GM18520 (cell line): ENCODE data around the gene SPTBN4.
"Not testable (repeated sequence)": the region's sequence is repeated elsewhere in the genome, so short reads cannot be mapped to it uniquely, and the experiment has no call there.

ENCODE experiments used
- ATAC-seq: cut with Tn5 transposase; IDR thresholded peaks from one replicate; pipeline ENCODE4 v1.9.1; 2021; ENCODE audit not compliant: unreplicated experiment

SPTBN4 gene

DNA sequence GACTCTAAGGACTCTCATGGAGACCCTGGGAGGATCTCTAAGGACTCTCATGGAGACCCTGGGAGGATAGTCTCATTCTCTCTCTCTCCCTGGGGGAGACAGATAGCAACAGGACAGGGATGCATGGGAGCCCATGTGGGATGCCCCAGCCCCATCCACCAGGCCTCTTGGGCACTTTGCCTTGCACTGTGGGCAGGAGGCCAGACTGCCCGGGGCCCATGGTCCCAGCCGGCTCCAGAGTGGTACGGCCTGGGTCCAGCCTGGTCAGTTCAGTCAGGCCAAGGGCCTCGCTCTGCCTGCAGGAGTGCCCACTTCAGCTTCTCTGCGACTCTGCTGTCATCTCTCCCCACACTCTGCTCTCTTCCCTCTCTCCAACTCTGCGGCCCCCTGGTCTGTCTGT, 61.3 kb downstream of the SPTBN4 start:
- no peak for ATAC-seq

- no peak for ATAC-seq
Observed at GRCh38 chr19:40528533-40529092, 61.8 kb downstream of the SPTBN4 start.

GRCh38 chr19:40529093-40529954, 62.5 kb downstream of the SPTBN4 start:
- ATAC-seq, result peak; percentile 52

DNA sequence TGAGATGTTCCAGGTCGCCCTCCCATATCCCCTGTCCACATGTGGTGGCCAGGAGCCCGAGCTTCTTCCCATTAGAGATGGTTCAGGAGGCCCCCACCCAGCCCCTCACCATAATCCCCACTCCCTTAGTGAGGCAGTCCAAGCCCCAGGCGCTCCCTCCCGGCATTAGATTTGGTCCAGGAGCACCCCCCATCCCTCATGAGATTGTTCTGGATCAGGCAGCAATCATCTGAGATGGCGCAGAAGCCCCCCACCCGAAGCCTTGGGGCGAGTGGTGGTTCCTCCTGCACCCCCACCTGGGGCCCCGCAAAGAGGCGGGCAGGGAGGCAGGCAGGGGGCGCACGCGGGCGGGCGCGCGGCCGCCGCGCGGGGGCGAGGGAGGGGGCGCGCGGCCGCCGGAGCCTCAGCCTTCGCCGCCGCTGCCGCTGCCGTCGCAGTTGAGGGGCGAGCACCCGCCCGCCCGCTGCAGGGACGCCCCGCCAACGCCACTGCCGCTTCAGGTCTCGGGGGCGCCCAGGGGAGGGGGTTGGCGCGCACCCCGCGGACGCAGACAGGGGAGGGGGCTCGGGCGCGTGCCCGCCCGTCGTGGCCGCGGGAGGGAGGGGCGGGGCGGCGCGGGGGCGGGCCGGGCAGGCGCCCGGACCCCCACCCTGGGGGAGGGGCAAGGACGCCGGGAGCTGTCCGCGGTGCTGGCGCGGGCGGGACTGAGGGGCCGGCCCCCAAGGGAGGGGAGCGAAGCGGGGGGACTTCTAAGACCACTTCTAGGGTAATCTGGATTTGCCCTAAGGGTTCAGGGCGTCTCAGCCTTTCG, 63.5 kb downstream of the SPTBN4 start:
- no peak for ATAC-seq

GRCh38 chr19:40533508-40533907, 66.7 kb downstream of the SPTBN4 start:
- no peak for ATAC-seq

DNA sequence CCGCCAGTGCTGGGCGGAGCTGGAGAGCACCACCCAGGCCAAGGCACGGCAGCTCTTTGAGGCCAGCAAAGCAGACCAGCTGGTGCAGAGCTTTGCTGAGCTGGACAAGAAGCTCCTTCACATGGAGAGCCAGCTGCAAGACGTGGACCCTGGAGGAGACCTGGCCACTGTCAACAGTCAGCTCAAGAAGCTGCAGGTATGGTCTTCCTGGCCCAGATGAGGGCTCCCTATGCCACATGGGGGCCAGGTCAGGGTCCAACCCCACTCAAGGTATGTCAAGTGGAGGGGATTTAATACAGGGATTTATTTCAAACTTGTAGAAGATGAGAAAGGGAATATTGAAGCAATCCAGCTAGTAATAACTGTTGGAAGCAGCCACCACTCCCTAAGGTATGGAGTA, 67.3 kb downstream of the SPTBN4 start:
- ATAC-seq, result no peak

DNA sequence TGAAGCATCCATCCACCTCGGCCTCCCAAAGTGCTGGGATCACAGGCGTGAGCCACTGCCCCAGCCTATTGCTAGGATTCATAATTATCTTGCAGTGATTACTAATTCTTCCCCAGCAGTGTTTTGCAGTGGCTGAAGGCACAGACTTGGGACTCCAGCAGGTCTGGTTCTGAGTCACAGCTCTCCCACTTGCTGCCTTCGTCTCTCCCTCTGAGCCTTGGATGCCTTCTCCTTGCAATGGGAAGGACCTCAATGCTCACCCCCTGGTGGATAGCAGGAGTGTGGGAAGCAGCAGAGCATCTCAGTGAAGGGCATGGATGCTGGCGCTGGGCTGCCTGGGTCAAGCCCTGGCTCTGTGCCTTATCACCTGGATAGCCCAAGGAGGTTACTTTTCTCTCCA, 72.3 kb downstream of the SPTBN4 start:
- no peak for ATAC-seq

- no peak for ATAC-seq
Observed at GRCh38 chr19:40542202-40542859, 75.5 kb downstream of the SPTBN4 start.

DNA sequence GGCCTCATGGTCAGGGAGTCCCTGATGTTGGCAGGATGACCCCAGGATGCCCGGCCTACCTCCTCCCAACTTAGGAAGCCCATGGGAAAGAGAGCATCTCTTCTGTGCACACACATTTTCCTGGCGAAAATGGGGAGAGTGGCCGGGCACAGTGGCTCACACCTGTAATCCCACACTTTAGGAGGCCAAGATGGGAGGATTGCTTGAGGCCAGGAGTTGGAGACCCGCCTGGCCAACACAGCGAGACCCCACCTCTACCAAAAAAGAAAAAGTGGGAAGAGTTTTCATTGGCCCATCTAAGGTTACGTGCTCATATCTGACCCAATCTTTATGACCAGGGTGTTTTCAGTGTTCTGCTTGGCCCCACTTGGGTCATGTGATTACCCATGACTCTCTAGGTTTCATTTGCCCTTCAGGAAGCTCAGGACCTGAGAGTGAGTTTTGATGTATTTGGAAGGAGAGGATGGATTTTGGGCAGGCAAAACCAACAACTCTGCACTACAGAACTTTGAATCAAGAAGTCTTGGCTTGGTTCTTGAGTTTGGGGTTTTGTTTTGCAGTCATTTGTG, 76.3 kb downstream of the SPTBN4 start:
- ATAC-seq, result no peak

DNA sequence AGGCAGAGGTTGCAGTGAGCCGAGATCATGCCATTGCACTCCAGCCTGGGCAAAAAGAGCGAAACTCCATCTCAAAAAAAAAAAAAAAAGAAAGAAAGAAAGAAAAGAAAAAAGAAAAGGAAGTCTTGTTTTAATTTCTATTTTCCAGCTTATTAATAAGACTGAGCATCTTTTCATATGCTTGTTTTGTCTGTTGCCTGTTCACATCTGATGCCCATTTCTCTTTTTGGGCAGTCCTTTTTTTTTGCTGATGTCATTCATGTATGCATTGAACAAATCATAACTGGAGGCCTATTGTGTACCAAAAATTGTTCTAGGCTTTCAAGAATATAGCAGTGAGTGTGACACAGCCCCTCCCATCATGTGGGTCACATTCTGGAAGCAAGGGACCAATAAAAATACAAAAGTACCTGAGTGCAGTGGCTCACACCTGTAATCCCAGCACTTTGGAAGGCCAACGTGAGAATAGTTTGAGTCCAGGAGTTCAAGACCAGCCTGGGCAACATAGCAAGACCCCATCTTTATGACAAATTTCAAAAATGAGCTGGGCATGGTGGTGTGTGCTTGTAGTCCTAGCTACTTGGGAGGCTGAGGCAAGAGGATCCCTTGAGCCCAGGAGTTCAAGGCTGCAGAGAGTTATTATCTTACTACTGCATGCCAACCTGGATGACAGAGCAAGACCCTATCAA, 79.5 kb downstream of the SPTBN4 start:
- ATAC-seq, result not testable (repeated sequence)

DNA sequence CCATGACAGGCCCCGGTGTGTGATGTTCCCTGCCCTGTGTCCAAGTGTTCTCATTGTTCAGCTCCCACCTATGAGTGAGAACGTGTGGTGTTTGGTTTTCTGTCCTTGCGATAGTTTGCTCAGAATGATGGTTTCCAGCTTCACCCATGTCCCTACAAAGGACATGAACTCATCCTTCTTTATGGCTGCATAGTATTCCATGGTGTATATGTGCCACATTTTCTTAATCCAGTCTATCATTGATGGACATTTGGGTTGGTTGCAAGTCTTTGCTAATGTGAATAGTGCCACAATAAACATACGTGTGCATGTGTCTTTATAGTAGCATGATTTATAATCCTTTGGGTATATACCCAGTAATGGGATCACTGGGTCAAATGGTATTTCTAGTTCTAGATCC, 80.4 kb downstream of the SPTBN4 start:
- not testable (repeated sequence) for ATAC-seq

GRCh38 chr19:40547836-40548235, 81.0 kb downstream of the SPTBN4 start:
- ATAC-seq, result no peak

DNA sequence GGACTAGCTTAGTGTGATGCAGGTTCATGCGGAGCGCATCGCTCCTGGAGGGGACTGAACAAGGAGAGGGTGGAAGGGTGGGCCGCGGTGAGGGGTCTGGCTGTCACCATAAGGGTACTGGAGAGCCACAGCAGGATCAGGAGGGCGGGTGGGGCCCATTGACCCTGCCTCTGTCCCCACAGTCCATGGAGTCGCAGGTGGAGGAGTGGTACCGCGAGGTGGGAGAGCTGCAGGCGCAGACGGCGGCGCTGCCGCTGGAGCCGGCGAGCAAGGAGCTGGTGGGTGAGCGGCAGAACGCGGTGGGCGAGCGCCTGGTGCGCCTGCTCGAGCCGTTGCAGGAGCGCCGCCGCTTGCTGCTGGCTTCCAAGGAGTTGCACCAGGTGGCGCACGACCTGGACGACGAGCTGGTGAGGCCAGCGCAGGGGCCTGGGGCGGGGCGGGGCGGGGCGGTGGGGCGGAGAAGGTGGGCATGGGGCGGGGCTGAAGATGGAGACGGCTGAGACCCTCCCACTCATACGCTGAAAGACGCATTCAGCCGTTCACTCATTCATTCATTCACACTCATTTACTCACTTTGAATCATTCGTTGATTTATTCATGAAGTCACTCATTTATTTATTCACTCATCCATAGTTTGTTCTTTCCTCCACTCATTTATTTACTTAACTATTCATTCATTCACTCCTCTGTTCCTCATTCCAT, 82.4 kb downstream of the SPTBN4 start:
- ATAC-seq, result no peak

GRCh38 chr19:40550951-40551350, 84.2 kb downstream of the SPTBN4 start:
- no peak for ATAC-seq

- no peak for ATAC-seq
Observed at GRCh38 chr19:40552848-40553247, 86.0 kb downstream of the SPTBN4 start.

DNA sequence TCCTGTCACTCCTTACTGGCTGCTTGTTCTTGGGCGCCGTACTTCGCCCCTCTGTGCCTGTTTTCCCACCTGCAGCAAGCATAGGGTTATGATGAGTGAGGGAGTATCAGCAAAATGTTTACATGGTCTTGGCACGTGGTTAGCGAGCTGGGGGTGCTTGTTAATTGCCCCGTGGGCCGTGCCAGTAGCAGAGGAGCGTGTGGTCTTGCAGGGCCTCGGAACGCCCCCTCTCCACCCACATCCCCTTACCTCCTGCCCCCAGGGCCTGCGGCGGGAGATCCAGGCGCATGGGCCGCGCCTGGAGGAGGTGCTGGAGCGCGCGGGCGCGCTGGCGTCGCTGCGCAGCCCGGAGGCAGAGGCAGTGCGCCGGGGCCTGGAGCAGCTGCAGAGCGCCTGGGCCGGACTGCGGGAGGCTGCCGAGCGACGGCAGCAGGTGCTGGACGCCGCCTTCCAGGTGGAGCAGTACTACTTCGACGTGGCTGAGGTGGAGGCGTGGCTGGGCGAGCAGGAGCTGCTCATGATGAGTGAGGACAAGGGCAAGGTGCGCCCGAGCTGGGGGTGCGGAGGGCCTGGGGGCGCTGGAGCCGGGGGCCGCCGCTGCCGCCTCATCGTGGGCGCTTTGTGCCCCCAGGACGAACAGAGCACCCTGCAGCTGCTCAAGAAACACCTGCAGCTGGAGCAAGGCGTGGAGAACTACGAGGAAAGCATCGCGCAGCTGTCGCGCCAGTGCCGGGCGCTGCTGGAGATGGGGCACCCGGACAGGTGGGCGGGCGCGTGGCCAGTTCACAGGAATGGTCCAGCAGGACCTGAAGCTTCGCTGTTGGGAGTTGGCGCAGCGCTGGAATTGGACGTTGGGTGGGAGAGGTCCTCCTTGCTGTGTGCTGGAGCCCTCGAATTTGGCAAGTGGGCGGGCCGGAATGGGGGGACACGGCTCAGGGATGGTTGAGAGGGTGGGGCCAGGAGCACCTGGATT, 87.4 kb downstream of the SPTBN4 start:
- ATAC-seq, result no peak

DNA sequence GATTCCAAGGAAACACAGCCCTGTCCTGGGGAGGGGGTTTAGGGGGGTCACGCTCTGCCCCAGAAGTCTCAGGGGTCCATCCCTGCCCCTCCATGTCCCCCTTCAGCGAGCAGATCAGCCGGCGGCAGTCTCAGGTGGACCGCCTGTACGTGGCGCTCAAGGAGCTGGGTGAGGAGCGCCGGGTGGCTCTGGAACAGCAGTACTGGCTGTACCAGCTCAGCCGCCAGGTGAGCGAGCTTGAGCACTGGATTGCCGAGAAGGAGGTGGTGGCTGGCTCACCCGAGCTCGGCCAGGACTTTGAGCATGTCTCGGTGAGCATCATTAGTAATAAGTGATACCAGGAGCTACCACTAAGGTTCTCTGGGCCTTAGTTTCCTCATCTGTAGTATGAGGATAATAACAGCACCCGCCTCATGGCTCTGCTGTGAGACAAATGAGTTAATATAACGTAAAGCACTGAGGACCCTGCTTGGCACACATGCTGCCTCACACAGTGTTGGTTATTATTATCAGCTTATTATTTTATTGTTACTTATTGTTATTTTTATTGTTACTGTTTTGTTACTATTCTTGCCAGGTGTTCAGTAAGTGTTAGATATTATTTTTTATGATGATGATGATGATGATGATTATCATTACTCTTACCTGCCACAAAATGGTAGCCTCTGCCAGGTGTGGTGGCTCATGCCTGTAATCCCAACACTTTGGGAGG, 89.3 kb downstream of the SPTBN4 start:
- no peak for ATAC-seq

GRCh38 chr19:40556953-40557530, 90.2 kb downstream of the SPTBN4 start:
- ATAC-seq, result no peak
